HepG2 (cell line): Measurements from ENCODE around the gene METTL15.

Experiments used
- MXD4 ChIP-seq: IDR thresholded peaks from 2 replicates; pipeline ENCODE4 v1.6.1; 2016; ENCODE audit warnings: mild to moderate bottlenecking, missing biosample characterization, missing genetic modification reagents
- TF ChIP-seq, protein P1 (sequence below): sonication (generic); formaldehyde crosslinking; IDR thresholded peaks from 2 replicates; pipeline ENCODE4 v1.4.0; 2020; ENCODE audit warnings: mild to moderate bottlenecking, missing genetic modification reagents

DNA sequence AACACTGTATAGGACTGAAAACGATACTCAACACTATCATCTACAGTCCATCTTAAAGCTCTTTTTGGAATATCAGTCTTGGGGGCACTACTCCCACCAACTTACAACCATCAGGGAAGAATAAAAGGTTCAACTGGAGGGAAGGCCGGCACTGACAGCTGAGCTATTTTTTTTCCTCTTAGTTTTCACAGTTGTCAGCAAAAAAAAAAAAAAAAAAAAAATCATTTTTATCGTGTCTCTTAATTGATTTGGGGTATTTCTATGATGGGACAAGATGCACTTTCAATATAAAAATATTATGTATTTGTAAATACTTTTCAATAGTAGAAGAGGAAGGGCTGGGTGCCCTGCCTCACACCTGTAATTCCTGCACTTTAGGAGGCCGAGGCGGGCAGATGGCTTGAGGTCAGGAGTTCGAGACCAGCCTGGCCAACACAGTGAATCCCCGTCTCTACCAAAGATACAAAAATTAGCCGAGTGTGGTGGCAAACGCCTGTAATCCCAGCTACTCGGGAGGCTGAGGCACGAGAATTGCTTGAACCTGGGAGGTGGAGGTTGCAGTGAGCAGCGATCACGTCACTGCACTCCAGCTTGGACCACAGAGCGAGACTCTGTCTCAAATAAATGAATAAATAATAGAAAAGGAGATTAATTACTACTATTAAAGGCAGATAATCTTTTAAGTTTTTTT, 1.7 kb upstream of the METTL15 start:
- no peak for TF ChIP-seq MXD4 (CRISPR knock-in tag)
- TF ChIP-seq, protein P1, sequence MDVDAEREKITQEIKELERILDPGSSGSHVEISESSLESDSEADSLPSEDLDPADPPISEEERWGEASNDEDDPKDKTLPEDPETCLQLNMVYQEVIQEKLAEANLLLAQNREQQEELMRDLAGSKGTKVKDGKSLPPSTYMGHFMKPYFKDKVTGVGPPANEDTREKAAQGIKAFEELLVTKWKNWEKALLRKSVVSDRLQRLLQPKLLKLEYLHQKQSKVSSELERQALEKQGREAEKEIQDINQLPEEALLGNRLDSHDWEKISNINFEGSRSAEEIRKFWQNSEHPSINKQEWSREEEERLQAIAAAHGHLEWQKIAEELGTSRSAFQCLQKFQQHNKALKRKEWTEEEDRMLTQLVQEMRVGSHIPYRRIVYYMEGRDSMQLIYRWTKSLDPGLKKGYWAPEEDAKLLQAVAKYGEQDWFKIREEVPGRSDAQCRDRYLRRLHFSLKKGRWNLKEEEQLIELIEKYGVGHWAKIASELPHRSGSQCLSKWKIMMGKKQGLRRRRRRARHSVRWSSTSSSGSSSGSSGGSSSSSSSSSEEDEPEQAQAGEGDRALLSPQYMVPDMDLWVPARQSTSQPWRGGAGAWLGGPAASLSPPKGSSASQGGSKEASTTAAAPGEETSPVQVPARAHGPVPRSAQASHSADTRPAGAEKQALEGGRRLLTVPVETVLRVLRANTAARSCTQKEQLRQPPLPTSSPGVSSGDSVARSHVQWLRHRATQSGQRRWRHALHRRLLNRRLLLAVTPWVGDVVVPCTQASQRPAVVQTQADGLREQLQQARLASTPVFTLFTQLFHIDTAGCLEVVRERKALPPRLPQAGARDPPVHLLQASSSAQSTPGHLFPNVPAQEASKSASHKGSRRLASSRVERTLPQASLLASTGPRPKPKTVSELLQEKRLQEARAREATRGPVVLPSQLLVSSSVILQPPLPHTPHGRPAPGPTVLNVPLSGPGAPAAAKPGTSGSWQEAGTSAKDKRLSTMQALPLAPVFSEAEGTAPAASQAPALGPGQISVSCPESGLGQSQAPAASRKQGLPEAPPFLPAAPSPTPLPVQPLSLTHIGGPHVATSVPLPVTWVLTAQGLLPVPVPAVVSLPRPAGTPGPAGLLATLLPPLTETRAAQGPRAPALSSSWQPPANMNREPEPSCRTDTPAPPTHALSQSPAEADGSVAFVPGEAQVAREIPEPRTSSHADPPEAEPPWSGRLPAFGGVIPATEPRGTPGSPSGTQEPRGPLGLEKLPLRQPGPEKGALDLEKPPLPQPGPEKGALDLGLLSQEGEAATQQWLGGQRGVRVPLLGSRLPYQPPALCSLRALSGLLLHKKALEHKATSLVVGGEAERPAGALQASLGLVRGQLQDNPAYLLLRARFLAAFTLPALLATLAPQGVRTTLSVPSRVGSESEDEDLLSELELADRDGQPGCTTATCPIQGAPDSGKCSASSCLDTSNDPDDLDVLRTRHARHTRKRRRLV (CRISPR knock-in tag), result no peak
